ENCODE data around the gene WNT16.
"Not testable (repeated sequence)": the region's sequence is repeated elsewhere in the genome, so short reads cannot be mapped to it uniquely, and the experiment has no call there.

Gene WNT16

DNA sequence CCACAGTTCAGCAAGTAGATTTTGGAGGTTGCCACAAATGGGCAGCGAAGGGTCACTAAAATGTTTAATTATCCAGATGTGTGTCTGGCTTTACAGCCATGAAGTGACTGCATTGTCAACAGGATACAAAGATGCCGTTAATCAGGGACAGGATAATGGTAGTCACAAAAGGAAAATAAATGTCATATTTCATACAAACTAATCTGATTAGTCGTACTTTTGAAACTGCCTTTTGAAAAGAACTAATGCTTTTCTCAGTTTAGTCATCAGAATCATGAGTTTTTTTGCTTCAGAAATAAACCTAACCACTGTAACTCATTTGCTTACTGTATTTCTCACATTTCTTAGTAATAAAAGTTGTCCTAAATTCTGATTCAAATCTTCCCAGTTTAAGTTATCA lies 22.2 kb upstream of the WNT16 start:
- DNase-seq (ENCODE audit: low read depth), result no peak

DNA sequence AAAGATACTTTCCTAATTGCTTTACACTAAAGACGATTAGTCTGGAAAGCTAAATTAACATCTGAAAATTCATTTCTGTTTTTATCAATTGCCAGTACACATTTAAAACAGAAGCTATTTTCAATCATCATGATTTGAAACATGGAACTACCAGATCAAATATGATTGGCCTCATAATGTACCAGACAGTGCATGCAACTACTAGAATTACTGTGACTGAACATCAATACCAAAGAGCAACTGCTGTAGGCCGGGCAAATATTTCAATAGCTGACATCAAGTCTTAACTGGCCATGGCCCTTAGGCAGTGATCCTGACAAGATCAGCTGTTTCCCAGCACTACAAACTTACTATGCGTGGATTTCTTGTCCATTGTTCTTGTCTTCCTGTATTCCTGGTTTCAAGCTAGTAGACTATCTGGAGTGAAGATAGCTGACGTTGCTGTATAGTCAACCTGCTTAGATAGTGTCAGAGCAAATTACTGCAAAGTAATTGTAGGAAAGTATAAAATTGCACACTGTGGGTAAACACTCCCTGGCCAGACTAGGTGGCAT lies 21.7 kb upstream of the WNT16 start:
- no peak for DNase-seq (ENCODE audit: low read depth)

DNA sequence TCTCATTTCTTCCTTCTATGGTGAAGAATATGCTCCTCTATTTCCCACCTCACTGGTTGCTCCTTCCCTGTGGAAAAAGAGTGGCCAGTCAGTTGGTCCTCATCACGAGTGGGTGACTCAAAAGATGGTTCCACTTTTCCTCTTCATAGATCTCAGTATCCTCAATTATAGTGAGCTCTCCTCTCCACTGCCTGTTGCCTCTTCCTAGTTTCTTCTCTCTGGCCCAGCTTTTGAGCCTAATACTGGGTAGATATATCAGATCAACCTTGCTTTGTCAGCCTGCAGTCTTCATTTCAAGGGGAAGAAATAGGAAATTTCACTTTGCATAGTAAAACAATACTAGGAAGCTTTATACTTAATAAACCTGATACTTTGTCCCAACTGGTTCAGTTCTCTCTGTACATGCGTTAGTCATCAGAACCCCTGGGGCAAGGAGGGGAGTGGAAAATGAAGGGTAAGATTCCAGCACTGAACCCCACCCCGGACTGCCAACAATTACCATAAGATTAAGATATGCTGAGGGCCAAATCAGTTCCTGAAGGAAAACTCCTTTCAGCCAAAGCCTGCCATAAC lies 15.5 kb upstream of the WNT16 start:
- no peak for DNase-seq (ENCODE audit: low read depth)

- no peak for DNase-seq (ENCODE audit: low read depth)
These were observed 14.8 kb upstream of the WNT16 start for GRCh38 chr7:121313793-121314676.

- DNase-seq (ENCODE audit: low read depth), result not testable (repeated sequence)
These were observed 13.6 kb upstream of the WNT16 start for GRCh38 chr7:121315170-121315569.

GRCh38 chr7:121322460-121322859 lies 6.3 kb upstream of the WNT16 start:
- no peak for DNase-seq (ENCODE audit: low read depth)

- no peak for DNase-seq (ENCODE audit: low read depth)
These were observed 5.1 kb upstream of the WNT16 start for GRCh38 chr7:121323515-121324302.

DNA sequence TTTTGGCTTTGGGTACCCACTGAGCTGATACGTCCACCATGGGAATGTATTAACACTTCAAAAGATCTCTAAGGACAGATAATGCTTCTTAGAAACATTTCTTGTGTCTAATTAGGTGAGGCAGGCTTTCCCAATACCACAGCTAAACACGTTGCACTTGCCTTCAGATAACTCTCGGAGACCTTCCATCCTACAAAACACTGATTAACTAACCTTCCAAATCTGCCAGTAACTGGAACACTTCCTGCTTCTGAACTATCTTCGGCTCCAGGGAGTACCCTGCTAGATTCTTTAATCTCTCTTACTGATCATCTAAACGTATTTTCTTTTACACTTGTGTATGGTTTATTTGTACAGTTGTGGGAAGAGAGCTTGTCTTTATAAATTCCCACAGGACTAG lies 1.1 kb upstream of the WNT16 start:
- DNase-seq (ENCODE audit: low read depth), result no peak

DNA sequence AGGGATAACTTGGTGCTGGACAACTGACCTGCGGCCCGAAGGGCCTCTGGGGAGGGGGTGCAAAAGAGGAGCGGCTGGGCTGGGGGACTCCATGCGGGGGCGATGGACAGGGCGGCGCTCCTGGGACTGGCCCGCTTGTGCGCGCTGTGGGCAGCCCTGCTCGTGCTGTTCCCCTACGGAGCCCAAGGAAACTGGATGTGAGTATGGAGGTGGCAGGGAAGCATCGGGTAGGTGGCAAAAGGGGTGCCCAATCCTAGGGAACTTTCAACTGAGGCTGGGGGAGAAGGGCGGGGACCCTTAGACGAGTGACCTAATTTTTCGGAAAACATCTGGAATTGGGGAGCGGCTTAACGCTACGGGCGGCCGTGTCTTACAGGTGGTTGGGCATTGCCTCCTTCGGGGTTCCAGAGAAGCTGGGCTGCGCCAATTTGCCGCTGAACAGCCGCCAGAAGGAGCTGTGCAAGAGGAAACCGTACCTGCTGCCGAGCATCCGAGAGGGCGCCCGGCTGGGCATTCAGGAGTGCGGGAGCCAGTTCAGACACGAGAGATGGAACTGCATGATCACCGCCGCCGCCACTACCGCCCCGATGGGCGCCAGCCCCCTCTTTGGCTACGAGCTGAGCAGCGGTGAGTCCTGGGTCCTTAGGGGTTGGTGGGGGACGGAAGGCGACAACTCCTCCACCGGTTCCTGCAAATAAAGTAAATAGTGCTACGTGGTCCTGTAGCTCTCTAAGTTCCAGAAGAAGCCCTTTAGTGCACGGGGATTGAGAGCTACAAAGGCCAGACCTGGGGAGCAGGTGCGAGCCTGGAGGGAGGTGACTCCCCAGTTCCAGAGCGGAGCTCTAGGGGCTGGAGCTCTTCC lies 622 bp downstream of the WNT16 start:
- no peak for DNase-seq (ENCODE audit: low read depth)

- no peak for DNase-seq (ENCODE audit: low read depth)
These were observed 1.4 kb downstream of the WNT16 start for GRCh38 chr7:121330053-121330833.

- no peak for DNase-seq (ENCODE audit: low read depth)
These were observed 2.2 kb downstream of the WNT16 start for GRCh38 chr7:121331048-121331447.

- no peak for DNase-seq (ENCODE audit: low read depth)
These were observed 2.8 kb downstream of the WNT16 start for GRCh38 chr7:121331574-121331973.

GRCh38 chr7:121334376-121334775 lies 5.6 kb downstream of the WNT16 start:
- DNase-seq (ENCODE audit: low read depth), result no peak

GRCh38 chr7:121334875-121335648 lies 6.3 kb downstream of the WNT16 start:
- no peak for DNase-seq (ENCODE audit: low read depth)

DNA sequence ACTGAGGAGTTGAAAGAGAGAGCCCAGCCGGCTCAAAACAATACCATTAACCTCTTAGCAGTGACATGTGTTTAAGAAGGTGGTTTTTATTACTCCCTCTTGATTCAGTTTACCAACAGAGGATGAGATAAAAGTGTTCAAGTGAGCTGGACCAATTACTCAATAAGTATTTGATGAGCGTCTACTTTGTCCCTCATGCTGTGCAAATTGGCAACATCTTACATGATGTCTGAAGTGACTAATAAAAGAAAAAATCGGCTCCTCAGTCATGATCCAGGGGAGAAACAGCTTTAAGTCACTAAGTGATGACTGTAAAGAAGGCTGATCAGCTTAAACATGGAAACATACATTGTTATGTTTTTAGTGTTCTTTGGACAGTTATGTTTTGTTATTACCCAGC lies 7.8 kb downstream of the WNT16 start:
- no peak for DNase-seq (ENCODE audit: low read depth)

GRCh38 chr7:121337398-121337797 lies 8.6 kb downstream of the WNT16 start:
- no peak for DNase-seq (ENCODE audit: low read depth)

DNA sequence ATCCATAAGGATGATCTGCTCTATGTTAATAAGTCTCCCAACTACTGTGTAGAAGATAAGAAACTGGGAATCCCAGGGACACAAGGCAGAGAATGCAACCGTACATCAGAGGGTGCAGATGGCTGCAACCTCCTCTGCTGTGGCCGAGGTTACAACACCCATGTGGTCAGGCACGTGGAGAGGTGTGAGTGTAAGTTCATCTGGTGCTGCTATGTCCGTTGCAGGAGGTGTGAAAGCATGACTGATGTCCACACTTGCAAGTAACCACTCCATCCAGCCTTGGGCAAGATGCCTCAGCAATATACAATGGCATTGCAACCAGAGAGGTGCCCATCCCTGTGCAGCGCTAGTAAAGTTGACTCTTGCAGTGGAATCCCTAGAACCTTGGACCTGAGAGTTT lies 10.3 kb downstream of the WNT16 start:
- no peak for DNase-seq (ENCODE audit: low read depth)

GRCh38 chr7:121341933-121342332 lies 13.1 kb downstream of the WNT16 start:
- DNase-seq (ENCODE audit: low read depth), result no peak

DNA sequence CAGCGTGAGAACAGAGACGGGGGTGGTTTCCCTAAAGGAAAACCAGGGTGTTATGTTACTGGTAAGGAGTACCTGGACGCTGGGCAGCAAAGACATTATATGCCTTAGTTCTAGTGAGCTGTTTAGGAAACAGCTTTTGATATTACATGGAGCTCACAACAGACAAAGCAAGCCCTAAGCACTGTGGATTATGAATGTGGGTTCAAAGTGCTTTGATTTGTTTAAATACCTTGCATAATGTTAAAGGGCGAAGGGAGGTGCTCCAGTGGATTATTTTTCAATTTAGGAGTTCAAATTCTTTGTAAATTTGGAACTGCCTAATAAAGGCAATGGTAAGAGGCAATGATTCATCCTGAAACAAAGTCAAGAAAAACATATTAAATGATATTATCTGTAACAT lies 13.8 kb downstream of the WNT16 start:
- DNase-seq (ENCODE audit: low read depth), result no peak

DNA sequence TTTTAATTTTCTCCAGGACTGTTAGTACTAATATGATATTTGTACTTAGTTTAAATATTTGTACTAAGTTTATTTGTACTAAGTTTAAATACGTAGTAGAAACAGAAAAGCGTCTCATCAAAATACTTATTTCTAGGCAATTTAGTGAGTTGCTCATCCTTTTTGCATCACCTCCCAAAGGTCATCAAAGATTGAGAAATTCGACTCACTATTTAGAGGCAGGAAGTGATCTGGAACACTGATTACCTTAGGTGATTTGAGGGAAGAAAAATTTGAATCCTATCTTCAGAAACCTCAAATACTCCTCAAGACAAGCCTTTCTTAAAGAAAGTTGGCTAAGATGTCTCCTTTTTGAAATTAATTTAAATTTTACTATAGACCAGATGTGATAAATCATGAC lies 14.5 kb downstream of the WNT16 start:
- DNase-seq (ENCODE audit: low read depth), result no peak

All from stimulated activated CD8-positive, alpha-beta memory T cell treated with anti-CD3 and anti-CD28 coated beads, Interleukin-12 subunit alpha, Interleukin-12 subunit beta, amount 100 ng/mL, for 1 hour (primary cell).